Activated CD4-positive, alpha-beta memory T cell treated with anti-CD3 and anti-CD28 coated beads for 36 hours (primary cell): ENCODE measurements around the gene CBL. TPM values are rescaled to one million over a fixed set of nuclear protein-coding genes. Genes with fewer than 3 reads are reported as not detected.

Experiments
- CTCF ChIA-PET: fragments of 350-600 bp; sonication (Branson Sonifier 250); formaldehyde crosslinking; loops from one replicate; lab custom pipeline; 2021; ENCODE audit warnings: antibody characterized with exemption, inconsistent platforms; lab: Charles Lee
- POLR2A ChIA-PET: fragments of 350-600 bp; sonication (Branson Sonifier 250); formaldehyde crosslinking; loops from one replicate; lab custom pipeline; 2021; ENCODE audit warnings: antibody characterized with exemption; lab: Charles Lee
- DNase-seq: peaks from one replicate; pipeline ENCODE4 v3.0.0-alpha.2; 2020
- H3K27ac Mint-ChIP-seq: one replicate; pipeline ENCODE4 v1.8.0; 2021; ENCODE audit warnings: mixed read lengths
- H3K27me3 Mint-ChIP-seq: one replicate; pipeline ENCODE4 v1.8.0; 2021; ENCODE audit warnings: mixed read lengths
- H3K36me3 Mint-ChIP-seq: one replicate; pipeline ENCODE4 v1.8.0; 2021; ENCODE audit warnings: mixed read lengths
- H3K4me1 Mint-ChIP-seq: one replicate; pipeline ENCODE4 v1.8.0; 2021; ENCODE audit warnings: low read depth, mixed read lengths
- H3K4me3 Mint-ChIP-seq: one replicate; pipeline ENCODE4 v1.8.0; 2021; ENCODE audit warnings: mild to moderate bottlenecking, mixed read lengths
- H3K9me3 Mint-ChIP-seq: one replicate; pipeline ENCODE4 v1.8.0; 2021; ENCODE audit warnings: mixed read lengths
- intact Hi-C: fragments of 100-400 bp; cut with micrococcal nuclease; formaldehyde crosslinking; loops from one replicate; pipeline ENCODE4 v1.15.1; 2023
- total RNA-seq, 2 experiments: library from RNA; stranded (reverse); gene quantifications; one replicate each; pipeline ENCODE4 v1.2.3, GENCODE V29; 2021

CBL gene
- total RNA-seq, 2 experiments from 2014 or later, result 30.8 to 31.2 TPM

DNA sequence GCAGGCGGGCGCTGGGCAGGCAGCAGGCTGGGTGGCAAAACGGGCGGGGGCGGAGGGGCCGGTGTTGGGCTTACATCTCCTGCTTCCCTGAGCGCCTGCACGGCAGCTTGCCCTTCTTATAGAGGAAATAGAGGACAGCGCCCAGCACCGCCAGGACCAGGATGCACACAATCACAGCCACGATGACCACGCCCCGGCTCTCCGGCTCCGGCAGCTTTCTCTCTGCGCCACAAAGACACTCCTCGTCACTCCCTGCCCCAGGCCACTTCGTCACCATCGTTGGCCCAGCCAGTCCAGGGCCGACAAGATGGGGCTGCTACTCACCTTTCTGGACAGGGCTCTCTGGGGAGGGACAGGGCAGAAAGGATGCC, 104.5 kb downstream of the CBL start:
- Mint-ChIP-seq H3K4me1 (peaks cover 22% of the 10 kb centered on the region), H3K27me3 (peaks cover 6% of the 10 kb centered on the region), H3K9me3 (no peaks in the 10 kb centered on the region), H3K4me3 (no peak overlapping the region), H3K36me3 (peaks cover 4% of the 10 kb centered on the region), H3K27ac (no peak overlapping the region)
- ChIA-PET POLR2A (no interaction called here), CTCF (no interaction called here)
- DNase-seq, result no peak
- intact Hi-C loops, result no loop called here

DNA sequence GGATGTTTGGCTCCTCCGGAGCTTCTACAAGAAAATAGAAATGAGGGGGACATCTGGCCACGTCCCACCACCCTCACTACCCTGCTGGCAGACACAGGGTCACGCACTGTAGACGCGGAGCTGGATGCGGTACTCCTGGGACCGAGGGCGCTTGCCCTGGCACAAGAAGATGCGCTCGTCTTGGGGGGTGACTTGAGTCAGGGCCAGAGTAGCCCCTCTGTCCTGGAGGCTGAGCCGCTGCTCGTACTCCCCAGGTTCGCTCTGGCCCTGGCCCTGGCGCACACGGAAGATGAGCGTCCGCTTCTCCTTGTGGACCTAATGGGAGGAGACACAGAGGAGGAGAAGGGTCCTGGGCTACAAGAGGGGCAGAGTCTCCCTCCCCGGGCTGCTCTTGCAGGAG, 108.6 kb downstream of the CBL start:
- peak overlapping the region; percentile 72 for H3K4me3 Mint-ChIP-seq
- peaks cover 14% of the 10 kb centered on the region for H3K27me3 Mint-ChIP-seq
- POLR2A ChIA-PET, result interaction anchor here (1.6 kb wide), 1 partner anchor 9 kb away, joined by 5 read pairs; no protein-coding TSS in a partner anchor
- no peak for DNase-seq
- no peak overlapping the region for H3K27ac Mint-ChIP-seq
- intact Hi-C loops, result loop anchor here (1.0 to 5.0 kb wide), 2 partner anchors 8 to 32 kb away; no protein-coding TSS in a partner anchor
- CTCF ChIA-PET, result interaction anchor here (1.0 to 4.8 kb wide), 9 partner anchors 9 to 109 kb away, joined by 3 to 19 read pairs (median 6); partner anchors contain the start of gene CBL
- no peaks in the 10 kb centered on the region for H3K36me3 Mint-ChIP-seq
- peaks cover 18% of the 10 kb centered on the region for H3K4me1 Mint-ChIP-seq
- H3K9me3 Mint-ChIP-seq, result no peaks in the 10 kb centered on the region

DNA sequence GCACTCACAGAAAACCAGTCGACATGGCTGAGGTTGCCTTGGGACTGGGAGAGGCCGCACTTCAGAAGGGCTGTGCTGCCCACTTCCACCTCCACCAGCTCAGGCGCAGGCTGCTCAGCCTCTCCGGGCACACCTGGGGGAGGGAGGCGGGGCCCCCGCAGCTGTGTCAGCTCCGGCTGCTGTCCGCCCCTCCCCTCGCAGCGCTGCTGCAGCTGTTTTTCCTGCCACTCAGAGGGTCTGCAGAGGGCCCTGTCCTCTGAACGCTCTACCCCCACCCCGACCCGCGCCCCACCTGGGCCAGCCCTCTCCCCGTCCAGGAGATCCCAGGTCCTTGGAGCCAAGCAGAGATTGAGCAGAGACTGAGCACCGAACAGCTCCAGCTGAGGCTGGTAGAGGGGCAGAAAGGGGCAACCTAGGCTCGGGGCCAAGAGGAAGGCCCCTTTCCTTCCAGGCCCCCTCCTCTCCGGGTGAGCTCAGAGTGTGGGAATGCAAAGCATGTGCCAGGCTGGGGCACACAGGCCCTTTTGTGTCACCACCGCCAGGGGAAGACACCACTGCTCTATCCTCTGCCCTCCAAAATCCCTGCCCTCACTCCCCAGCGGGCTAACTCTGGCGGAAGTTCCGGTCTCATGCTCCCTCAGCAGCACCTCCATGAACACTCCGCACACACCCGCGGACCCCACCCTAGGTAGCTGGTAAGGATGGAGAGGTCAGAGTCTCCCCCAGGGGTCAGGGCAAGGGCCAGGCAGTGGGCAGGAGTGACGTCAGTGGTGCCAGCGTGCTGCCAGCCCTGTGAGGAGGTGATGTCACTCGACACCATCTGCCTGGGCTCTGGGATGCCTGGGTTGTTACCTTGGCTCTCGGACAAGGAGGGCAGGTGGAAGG, 109.2 kb downstream of the CBL start:
- POLR2A ChIA-PET, result interaction anchor here (1.6 kb wide), 1 partner anchor 9 kb away, joined by 5 read pairs; no protein-coding TSS in a partner anchor
- peak; percentile 66 for DNase-seq
- Mint-ChIP-seq H3K4me1 (peaks cover 20% of the 10 kb centered on the region), H3K9me3 (no peaks in the 10 kb centered on the region), H3K27me3 (peaks cover 15% of the 10 kb centered on the region), H3K27ac (no peak overlapping the region), H3K36me3 (no peaks in the 10 kb centered on the region), H3K4me3 (peak overlapping the region; percentile 72)
- intact Hi-C loops, result loop anchor here (1.0 to 5.0 kb wide), 2 partner anchors 9 to 33 kb away; no protein-coding TSS in a partner anchor
- CTCF ChIA-PET, result interaction anchor here (1.0 to 4.8 kb wide), 10 partner anchors 8 to 110 kb away, joined by 3 to 19 read pairs (median 6); partner anchors contain the start of gene CBL

DNA sequence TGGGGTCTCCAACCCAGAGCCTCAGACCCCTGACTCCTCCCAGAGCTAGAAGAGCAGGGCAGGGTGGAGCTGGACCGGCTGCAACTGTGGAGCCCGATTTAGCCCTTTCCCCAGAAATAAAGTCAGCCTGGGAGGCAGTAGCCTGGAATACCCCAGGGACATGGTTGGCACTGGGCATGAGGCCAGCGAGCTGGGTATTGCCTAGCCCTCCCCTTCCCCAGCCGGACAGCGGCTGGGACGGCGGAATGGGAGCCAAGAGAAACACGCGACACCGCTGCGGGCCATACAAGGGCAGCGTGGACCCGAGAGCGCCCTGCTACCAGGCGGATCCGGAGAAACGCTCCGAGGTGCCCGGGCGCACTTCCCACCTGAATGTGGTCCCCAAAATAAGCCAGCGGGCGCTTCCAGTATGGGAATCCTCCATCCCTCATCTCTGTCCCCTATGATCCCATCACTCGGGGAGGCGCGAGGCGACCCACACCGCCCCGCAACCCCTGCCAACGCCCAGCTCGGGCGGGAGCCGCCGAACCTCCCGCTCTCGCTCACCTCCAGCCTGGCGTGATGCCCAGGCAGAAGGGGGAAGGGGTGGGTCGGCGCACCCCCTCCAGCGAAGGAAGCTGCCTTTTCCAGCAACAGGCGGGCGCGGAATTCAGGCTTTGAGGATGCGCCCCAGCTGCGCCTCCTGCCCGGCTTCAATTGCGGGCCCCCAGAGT, 110.0 kb downstream of the CBL start:
- ChIA-PET POLR2A (interaction anchor here (1.6 kb wide), 1 partner anchor 10 kb away, joined by 5 read pairs; no protein-coding TSS in a partner anchor), CTCF (interaction anchor here (1.0 to 4.8 kb wide), 9 partner anchors 7 to 110 kb away, joined by 3 to 19 read pairs (median 5); partner anchors contain the start of gene CBL)
- Mint-ChIP-seq H3K9me3 (no peaks in the 10 kb centered on the region), H3K4me1 (peaks cover 20% of the 10 kb centered on the region), H3K36me3 (no peaks in the 10 kb centered on the region), H3K4me3 (peak overlapping the region; percentile 72), H3K27ac (no peak overlapping the region), H3K27me3 (peaks cover 15% of the 10 kb centered on the region)
- peak; percentile 15 for DNase-seq
- intact Hi-C loops, result loop anchor here (5.0 kb wide), 1 partner anchor 34 kb away; no protein-coding TSS in a partner anchor

DNA sequence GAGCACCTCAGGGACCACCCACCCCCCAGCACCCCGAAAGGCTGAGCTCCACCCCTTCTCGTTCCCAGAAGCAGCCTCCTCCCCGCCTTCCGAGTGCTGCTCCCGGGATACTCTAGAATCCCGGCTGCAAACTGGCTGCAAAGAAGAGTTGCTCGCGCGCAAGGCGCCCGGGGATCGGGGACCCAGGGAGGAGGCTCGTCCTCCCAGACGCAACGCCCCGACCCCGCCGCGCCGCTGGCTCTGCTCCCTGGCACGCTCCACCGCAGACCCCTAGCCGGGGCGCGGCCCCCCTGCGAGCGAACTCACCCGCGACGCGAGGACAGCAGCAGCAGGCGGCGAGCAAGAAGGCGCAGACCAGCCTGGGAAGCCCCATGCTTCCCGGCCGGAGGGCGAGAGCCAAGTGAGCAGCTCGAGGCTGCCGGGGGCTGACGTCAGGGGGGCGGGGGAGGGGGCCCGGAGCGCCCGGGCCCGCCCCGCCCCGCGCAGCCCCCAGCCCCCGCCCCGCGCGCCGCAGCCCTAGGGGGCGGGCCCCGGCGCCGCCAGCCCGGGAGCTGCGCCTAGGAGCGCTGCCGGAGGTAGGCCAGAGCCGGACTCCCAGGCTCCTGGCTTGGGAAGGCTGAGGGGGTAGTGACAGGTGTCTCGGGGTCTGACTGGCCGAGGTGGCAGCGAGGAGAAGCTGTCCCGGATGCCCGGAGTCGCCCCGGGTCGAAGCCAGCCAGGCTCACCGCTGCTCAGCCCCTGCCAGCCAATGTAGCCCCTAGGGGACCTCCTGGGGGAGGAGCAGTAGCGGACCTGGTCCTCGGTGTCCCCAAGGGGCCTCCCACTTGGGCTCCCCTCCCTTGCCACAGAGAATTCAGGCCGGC, 110.8 kb downstream of the CBL start, which contains the start of gene MCAM:
Gene MCAM (minus strand): TSS at position 402 of the 863 bp plus-strand sequence. CDS start 29 bp downstream, at position 373.
- peak; percentile 21 for DNase-seq
- Mint-ChIP-seq H3K27me3 (peaks cover 15% of the 10 kb centered on the region), H3K27ac (no peak within 1 kb of the TSS), H3K4me1 (peaks cover 25% of the 10 kb centered on the region), H3K36me3 (no peaks in the 10 kb centered on the region), H3K4me3 (peak within 1 kb of the TSS; percentile 72), H3K9me3 (no peaks in the 10 kb centered on the region)
- intact Hi-C loops, result loop anchor here (5.0 kb wide), 1 partner anchor 35 kb away; no protein-coding TSS in a partner anchor
- POLR2A ChIA-PET, result no interaction called here
- CTCF ChIA-PET, result interaction anchor here (1.5 to 9.5 kb wide), 4 partner anchors 9 to 111 kb away, joined by 4 to 139 read pairs (median 11); partner anchors contain the start of gene CBL

DNA sequence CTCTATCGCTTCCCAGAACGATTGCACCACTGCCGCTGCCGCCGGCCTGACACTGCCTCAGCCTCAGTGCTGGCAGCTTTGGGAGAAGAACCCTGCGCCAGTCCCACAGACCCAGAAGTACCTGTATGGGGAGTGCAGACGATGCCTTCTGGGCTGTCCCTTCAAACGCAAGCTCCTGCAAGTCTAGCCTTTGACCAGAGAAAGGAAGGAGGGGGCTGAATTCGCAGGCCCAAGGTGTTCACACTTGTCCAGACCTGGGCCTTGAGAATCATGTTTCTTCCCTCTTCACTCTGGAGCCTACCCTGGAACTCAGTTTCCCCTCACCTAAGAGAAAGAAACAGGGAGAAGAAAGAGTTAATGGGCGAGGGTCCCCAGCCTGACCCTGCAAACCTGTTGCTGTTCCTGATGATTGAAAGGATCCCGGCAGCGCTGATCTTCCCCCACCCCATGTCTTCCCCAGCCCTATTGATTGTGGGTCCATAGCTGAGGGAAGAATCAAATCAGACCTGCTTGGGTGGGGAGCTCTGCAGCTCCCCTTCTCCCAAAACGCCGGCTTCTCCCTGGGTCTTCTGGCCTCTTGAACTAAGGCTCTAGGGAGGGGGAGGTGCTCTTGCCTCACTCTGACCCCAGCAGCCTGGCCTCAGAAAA, 111.6 kb downstream of the CBL start:
- ChIA-PET CTCF (interaction anchor here (1.2 to 9.5 kb wide), 3 partner anchors 21 to 112 kb away, joined by 3 to 139 read pairs (median 16); partner anchors contain the start of genes CBL and USP2), POLR2A (no interaction called here)
- no peak overlapping the region for H3K4me3 Mint-ChIP-seq

DNA sequence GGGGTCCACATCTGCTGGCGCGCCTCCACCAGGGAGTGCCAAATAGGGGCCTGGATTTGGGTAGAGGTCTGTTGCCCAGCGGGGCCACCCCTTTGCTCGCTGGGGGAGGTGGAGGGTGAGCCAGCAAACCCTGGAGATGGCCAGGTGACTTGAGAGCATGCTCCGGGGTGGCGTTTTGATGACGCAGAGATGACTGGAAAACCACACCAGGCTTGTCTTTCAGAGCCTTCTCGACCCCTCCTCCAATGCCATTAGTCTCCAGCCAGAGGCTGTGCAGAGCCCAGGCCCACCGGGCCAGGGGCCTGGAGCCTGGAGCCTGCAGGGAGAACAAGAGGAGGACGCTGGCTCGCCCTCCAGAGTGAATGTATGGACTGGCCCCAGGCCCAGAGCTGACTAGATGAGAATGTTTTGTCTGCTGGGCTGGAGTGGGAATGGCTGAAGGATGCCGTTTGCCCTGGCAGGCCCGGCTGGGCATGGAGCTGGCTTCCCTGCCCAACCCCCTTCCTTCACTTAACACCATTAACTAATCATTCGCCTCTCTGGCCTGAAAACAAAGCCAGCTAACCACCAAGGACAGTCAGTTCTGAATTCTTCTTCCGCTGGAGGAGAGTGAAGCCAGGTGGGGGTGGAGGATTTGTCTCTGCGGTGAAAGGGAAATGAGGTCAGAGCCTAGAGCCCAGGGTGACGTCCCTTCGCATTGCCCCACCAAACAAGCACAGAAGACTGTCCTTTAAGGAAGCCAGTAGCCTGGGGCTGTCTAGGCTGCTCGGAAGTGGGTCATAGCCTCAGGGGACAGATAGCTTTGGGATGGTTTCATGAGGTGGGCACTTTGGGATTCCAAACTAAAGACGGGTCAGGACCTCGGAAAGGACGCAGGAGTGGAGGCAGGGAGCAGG, 112.3 kb downstream of the CBL start:
- POLR2A ChIA-PET, result interaction anchor here (0.9 kb wide), 1 partner anchor 10 kb away, joined by 4 read pairs; no protein-coding TSS in a partner anchor
- peak overlapping the region; percentile 27 for H3K4me3 Mint-ChIP-seq
- peak overlapping the region; percentile 49 for H3K27ac Mint-ChIP-seq
- H3K36me3 Mint-ChIP-seq, result no peaks in the 10 kb centered on the region
- H3K9me3 Mint-ChIP-seq, result no peaks in the 10 kb centered on the region
- CTCF ChIA-PET, result interaction anchor here (1.2 to 9.5 kb wide), 4 partner anchors 11 to 113 kb away, joined by 3 to 139 read pairs (median 11); partner anchors contain the start of genes CBL and USP2
- H3K27me3 Mint-ChIP-seq, result peaks cover 15% of the 10 kb centered on the region
- DNase-seq, result peak; percentile 73
- intact Hi-C loops, result loop anchor here (5.0 kb wide), 1 partner anchor 36 kb away; no protein-coding TSS in a partner anchor
- H3K4me1 Mint-ChIP-seq, result peaks cover 29% of the 10 kb centered on the region

More for the DNA sequence above, 111.6 kb downstream of the CBL start:
- no peak overlapping the region for H3K27ac Mint-ChIP-seq
- H3K4me1 Mint-ChIP-seq, result peaks cover 28% of the 10 kb centered on the region
- H3K27me3 Mint-ChIP-seq, result peaks cover 15% of the 10 kb centered on the region
- intact Hi-C loops, result loop anchor here (5.0 kb wide), 1 partner anchor 35 kb away; no protein-coding TSS in a partner anchor
- no peaks in the 10 kb centered on the region for H3K36me3 Mint-ChIP-seq
- DNase-seq, result no peak
- H3K9me3 Mint-ChIP-seq, result no peaks in the 10 kb centered on the region

DNA sequence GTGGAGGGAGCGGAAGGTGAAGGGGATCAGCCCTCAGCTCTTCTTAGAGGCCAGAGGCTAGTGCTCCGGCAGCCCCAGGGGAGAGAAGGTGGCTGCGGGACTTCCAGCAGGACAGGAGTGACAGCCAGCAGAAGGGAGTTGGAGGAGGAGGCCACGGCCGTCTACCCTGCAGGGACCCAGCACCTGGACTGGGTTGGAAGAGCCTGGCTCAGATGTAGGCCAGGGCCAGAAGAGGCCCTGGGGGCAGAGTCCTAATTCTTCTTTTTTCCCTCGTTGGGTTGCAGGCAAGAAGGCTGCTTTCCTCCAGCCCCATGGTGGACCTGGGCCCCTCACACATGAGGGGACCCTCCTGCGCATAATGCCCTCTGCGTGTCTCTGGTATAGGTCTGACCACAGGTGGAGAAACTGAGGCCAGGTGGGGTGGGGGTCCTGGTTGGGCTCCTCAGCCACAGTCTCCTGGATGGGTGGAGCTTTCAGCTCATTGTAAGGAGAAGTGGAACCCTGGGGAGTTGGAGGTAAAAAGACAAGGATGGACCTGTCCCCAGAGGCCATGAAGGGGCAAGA, 113.1 kb downstream of the CBL start:
- intact Hi-C loops, result loop anchor here (5.0 kb wide), 1 partner anchor 37 kb away; no protein-coding TSS in a partner anchor
- H3K9me3 Mint-ChIP-seq, result no peaks in the 10 kb centered on the region
- peak overlapping the region; percentile 27 for H3K4me3 Mint-ChIP-seq
- H3K27me3 Mint-ChIP-seq, result peaks cover 13% of the 10 kb centered on the region
- no peaks in the 10 kb centered on the region for H3K36me3 Mint-ChIP-seq
- ChIA-PET POLR2A (interaction anchor here (0.9 kb wide), 1 partner anchor 11 kb away, joined by 4 read pairs; no protein-coding TSS in a partner anchor), CTCF (interaction anchor here (1.0 to 9.5 kb wide), 4 partner anchors 12 to 150 kb away, joined by 3 to 139 read pairs (median 5); partner anchors contain the start of genes NLRX1 and USP2)
- peaks cover 32% of the 10 kb centered on the region for H3K4me1 Mint-ChIP-seq
- peak overlapping the region; percentile 49 for H3K27ac Mint-ChIP-seq
- no peak for DNase-seq

DNA sequence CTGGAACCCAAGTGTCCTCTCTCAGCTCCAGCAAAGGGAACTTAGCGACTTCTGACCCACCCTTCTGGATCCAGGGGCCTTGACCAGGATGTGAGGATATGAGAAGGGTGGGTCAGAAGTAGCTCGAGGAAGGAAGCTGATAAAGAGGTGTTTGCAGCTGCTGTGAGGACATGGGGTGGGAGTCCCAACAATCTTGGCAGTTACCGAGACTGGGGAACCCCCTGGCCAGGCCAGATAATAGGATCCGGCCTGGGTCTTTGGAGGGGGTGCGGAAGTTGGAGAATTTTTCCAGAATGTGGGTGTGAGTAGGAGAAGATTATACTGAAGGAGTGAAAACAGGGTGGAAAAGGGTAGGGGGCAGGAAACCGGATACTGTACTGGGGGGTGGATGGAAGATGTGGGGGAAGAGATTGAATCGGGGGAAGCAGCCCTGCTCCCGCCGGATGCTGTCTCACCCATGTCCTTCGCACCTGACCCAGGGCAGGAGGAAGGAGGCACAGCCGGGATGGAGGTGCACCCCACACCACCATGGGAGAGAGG, 113.6 kb downstream of the CBL start:
- Mint-ChIP-seq H3K4me3 (peak overlapping the region; percentile 54), H3K27ac (no peak overlapping the region), H3K27me3 (peaks cover 12% of the 10 kb centered on the region), H3K36me3 (no peaks in the 10 kb centered on the region), H3K4me1 (peaks cover 32% of the 10 kb centered on the region), H3K9me3 (no peaks in the 10 kb centered on the region)
- ChIA-PET POLR2A (no interaction called here), CTCF (interaction anchor here (1.0 to 9.5 kb wide), 3 partner anchors 13 to 151 kb away, joined by 4 to 139 read pairs (median 6); partner anchors contain the start of gene NLRX1)
- intact Hi-C loops, result loop anchor here (2.0 to 5.0 kb wide), 5 partner anchors 15 to 213 kb away; partner anchors contain the start of genes C2CD2L, NLRX1 and RNF26
- no peak for DNase-seq
